Frontal cortex (tissue), 4 donors: ENCODE measurements around the gene SLC7A1. TPM values are rescaled to one million over a fixed set of nuclear protein-coding genes. Genes with fewer than 3 reads are reported as not detected.

ENCODE experiments used
- DNase-seq, 2 donors: peaks; one replicate each; pipeline ENCODE4 v3.0.0; 2012; ENCODE audit warnings: low spot score in 2 of 2
- FAIRE-seq: peaks from 2 replicates; lab custom pipeline; 2012; peaks lifted over from hg19 to GRCh38; lab: Jason Lieb, UNC
- total RNA-seq: library from RNA; depleted of rRNA; stranded (reverse); fragments of >200 nt; gene quantifications from one replicate; pipeline ENCODE4 v1.2.3, GENCODE V29; 2014
- donor health status: control.
- donor health status: control.
- donor health status: control.

SLC7A1 gene
- total RNA-seq, 1 donor from 2014 or later = 20.8 TPM

- no peak for FAIRE-seq
- DNase-seq = no peak
Observed at GRCh38 chr13:29514720-29515310, 80.7 kb downstream of the SLC7A1 start.

GRCh38 chr13:29513981-29514719, 81.3 kb downstream of the SLC7A1 start:
- DNase-seq (no peak), FAIRE-seq (no peak)

- FAIRE-seq (no peak), DNase-seq (no peak)
Observed at GRCh38 chr13:29513002-29513980, 82.2 kb downstream of the SLC7A1 start.

GRCh38 chr13:29511980-29512379, 83.5 kb downstream of the SLC7A1 start:
- FAIRE-seq (no peak), DNase-seq (no peak)

- FAIRE-seq = no peak
- no peak for DNase-seq
Observed at GRCh38 chr13:29511106-29511796, 84.2 kb downstream of the SLC7A1 start.

- no peak for FAIRE-seq
Observed at GRCh38 chr13:29510651-29511084, 84.8 kb downstream of the SLC7A1 start.

GRCh38 chr13:29509999-29510589, 85.4 kb downstream of the SLC7A1 start:
- no peak for DNase-seq
- FAIRE-seq = no peak

More at GRCh38 chr13:29510651-29511084, 84.8 kb downstream of the SLC7A1 start:
- DNase-seq = no peak

GRCh38 chr13:29508876-29509252, 86.6 kb downstream of the SLC7A1 start:
- DNase-seq (no peak), FAIRE-seq (no peak)

- FAIRE-seq = no peak
- DNase-seq = peak; percentile 78 to 88
Observed at GRCh38 chr13:29508130-29508875, 87.2 kb downstream of the SLC7A1 start.

- peak in 1 of 2 donors; percentile 49 for DNase-seq
Observed at GRCh38 chr13:29507356-29507755, 88.1 kb downstream of the SLC7A1 start.

GRCh38 chr13:29505950-29506349, 89.5 kb downstream of the SLC7A1 start:
- DNase-seq = no peak
- FAIRE-seq = no peak

More at GRCh38 chr13:29507356-29507755, 88.1 kb downstream of the SLC7A1 start:
- no peak for FAIRE-seq

GRCh38 chr13:29505511-29505910, 90.0 kb downstream of the SLC7A1 start:
- DNase-seq = no peak
- no peak for FAIRE-seq

GRCh38 chr13:29504691-29505090, 90.8 kb downstream of the SLC7A1 start:
- FAIRE-seq = no peak

GRCh38 chr13:29503041-29503837, 92.2 kb downstream of the SLC7A1 start:
- FAIRE-seq (no peak), DNase-seq (no peak)

More at GRCh38 chr13:29504691-29505090, 90.8 kb downstream of the SLC7A1 start:
- DNase-seq = no peak

GRCh38 chr13:29502391-29503008, 93.0 kb downstream of the SLC7A1 start:
- DNase-seq = no peak
- no peak for FAIRE-seq

GRCh38 chr13:29501674-29502073, 93.8 kb downstream of the SLC7A1 start:
- no peak for FAIRE-seq
- DNase-seq = no peak

- no peak for FAIRE-seq
- DNase-seq = no peak
Observed at GRCh38 chr13:29500386-29500785, 95.1 kb downstream of the SLC7A1 start.
